GM12801 (cell line): ENCODE measurements around the gene NCK1.

ENCODE experiments used
- CTCF ChIP-seq: IDR thresholded peaks from one replicate; pipeline ENCODE4 v1.5.1; 2011; ENCODE audit warnings: control low read depth; ENCODE audit not compliant: insufficient read length; ENCODE audit errors: extremely low read depth

The NCK1 gene

DNA sequence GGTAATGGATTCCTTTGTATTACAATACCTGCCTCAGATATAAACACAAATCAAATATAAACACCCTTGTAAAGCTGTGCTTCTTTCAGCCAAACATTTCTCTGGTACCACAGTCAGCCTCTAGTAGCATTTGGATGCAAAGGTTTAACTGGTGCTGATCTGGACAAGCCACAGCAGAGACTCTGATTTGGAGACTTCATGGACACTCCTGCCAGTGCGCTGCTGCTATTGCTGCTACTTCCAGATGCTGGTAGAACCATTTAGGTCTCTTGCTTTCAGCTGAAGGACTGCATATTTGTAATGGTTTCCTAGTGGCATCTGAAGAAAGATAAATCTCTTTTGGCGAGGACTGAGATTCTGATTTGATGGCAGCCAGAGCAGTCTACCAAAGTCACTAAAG is 36.9 kb downstream of the NCK1 start:
- TF ChIP-seq CTCF = no peak

- no peak for TF ChIP-seq CTCF
Measured at GRCh38 chr3:136899622-136900158, 37.7 kb downstream of the NCK1 start.

- TF ChIP-seq CTCF = no peak
Measured at GRCh38 chr3:136901391-136901790, 39.4 kb downstream of the NCK1 start.

DNA sequence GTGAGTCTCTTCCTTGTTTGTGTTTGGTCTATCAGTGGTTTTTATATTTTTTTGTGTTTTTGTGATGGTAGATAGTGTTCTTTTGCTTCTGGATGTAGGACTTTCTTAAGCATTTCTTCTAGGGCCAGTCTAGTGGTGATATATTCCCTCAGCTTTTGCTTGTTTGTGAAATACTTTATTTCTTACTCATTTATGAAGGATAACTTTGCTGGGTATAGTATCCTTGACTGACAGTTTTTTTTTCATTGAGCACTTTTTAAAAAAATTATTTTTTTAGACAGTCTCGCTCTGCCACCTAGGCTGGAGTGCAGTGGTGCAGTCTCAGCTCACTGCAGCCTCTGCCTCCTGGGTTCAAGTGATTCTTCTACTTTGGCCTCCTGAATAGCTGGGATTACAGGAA is 41.9 kb downstream of the NCK1 start:
- no peak for TF ChIP-seq CTCF

GRCh38 chr3:136904746-136905145 is 42.7 kb downstream of the NCK1 start:
- TF ChIP-seq CTCF = no peak

- no peak for TF ChIP-seq CTCF
Measured at GRCh38 chr3:136905549-136905948, 43.5 kb downstream of the NCK1 start.

- TF ChIP-seq CTCF = no peak
Measured at GRCh38 chr3:136906725-136907124, 44.7 kb downstream of the NCK1 start.

- TF ChIP-seq CTCF = no peak
Measured at GRCh38 chr3:136908297-136908696, 46.3 kb downstream of the NCK1 start.
